ENCODE data around the gene UNC5C. TPM values are rescaled to one million over a fixed set of nuclear protein-coding genes. Genes with fewer than 3 reads are reported as not detected.

UNC5C gene
- polyA plus RNA-seq, 1 of the 3 experiments (the other 2 are of a cell fraction): 3.3 TPM

DNA sequence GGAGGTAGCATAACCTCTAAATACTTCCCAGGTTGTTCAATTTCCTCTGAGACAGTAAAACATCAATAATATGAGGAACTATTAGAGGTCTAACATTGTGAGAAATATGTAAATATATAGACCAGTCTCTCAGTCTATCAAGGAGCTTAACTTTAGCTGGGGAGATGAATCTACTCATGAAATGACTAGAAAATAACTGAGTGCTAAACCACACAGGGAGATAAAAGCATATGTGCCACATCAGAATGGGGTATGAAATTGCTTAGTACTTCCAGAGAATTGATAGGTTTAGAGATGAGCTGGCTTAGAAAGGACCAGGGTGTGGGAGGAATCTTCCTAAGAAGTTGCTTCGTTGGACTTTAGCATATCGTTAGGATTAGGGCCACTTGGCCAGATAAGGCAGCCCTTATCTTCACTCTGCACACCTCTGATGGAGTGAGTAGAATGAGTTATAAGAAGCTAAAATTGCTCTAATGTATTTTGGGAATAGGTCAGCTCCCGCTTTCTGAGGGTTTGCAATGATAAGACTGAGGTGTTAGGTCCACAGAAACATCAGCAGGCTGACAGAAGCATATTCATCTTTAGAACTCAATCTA, 299.2 kb downstream of the UNC5C start:
- 87% methylated on average over 3 of the region's 3 CpGs for WGBS (ENCODE audit: low lambda C conversion rate)
- POLR2A ChIA-PET: no interaction called here

DNA sequence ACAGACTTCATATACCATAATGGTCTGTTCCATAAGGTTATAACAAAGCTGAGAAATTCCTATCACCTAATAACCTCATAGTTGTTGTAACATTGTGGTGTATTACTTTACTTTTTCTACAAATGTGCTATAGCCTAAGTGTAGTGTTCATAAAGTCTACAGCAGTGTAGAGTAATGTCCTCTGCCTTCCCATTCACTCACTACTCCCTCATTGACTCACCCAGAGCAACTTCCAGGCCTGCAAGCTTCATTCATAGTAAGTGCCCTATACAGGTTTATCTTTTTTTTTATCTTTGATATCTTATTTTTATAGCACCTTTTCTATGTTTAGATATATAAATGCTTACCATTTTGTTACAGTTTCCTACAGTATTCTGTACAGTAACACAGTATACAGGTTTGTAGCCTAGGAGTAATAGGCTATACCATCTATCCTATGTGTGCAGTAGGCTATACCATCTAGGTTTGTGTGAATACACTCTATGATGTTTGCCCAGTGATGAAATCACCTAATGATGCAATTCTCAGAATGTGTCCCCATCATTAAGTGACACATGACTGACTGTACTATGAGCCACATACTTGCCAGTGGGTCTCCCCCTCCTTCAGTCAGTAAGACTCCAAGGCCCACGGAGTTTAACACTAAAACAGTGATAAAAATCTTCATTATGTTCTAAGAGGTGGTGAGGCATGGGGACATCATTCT, 299.9 kb downstream of the UNC5C start:
- Histone ChIP-seq H3K9me3 (no peaks in the 10 kb centered on the region), H3K4me3 (ENCODE audit: low read depth in 2 of 2, low read length in 1 of 2) (no peak overlapping the region), H3K9me2 (no peaks in the 10 kb centered on the region), H3K36me3 (replicated peaks in 1 of 2; ENCODE audit: control insufficient read depth in 1 of 2, insufficient read depth in 2 of 2, low read length in 1 of 2) (peaks cover 0 to 46% of the 10 kb centered on the region in 2 experiments), H4K20me1 (ENCODE audit: insufficient read depth) (no peaks in the 10 kb centered on the region), H2AFZ (ENCODE audit: low read depth) (no peak overlapping the region), H3K9ac (no peak overlapping the region), H3K27ac (ENCODE audit: low read depth in 2 of 2, low read length in 1 of 2) (no peak overlapping the region; a peak in 1 of 4 replicates), H3F3A (replicated peaks; ENCODE audit: insufficient read depth) (no peaks in the 10 kb centered on the region), H3K4me2 (no peak overlapping the region), H3K4me1 (ENCODE audit: control insufficient read depth in 1 of 2, insufficient read depth in 2 of 2, low read depth in 1 of 2, low read length in 1 of 2) (peaks cover 0 to 5% of the 10 kb centered on the region in 2 experiments; a peak in 2 of 4 replicates), H3K79me2 (ENCODE audit: insufficient read depth) (no peaks in the 10 kb centered on the region), H3K27me3 (ENCODE audit: insufficient read depth) (no peaks in the 10 kb centered on the region)
- POLR2A ChIA-PET: no interaction called here
- no peak for DNase-seq
- CTCF ChIA-PET: interaction anchor here (1.3 kb wide), 1 partner anchor 23 kb away, joined by 3 read pairs; no protein-coding TSS in a partner anchor
- no peak for TF ChIP-seq YY1 (IDR thresholded peaks at IDR 0.05; ENCODE audit: low read depth)
- TF ChIP-seq FOXM1 (IDR thresholded peaks at IDR 0.05; ENCODE audit: low read depth): no peak
- 44% methylated on average over 1 of the region's 1 CpG for WGBS (ENCODE audit: low lambda C conversion rate)

More for the DNA sequence above, 299.2 kb downstream of the UNC5C start:
- Histone ChIP-seq H3K27me3 (ENCODE audit: insufficient read depth) (no peaks in the 10 kb centered on the region), H3K9me3 (no peaks in the 10 kb centered on the region), H3K79me2 (ENCODE audit: insufficient read depth) (no peaks in the 10 kb centered on the region), H3K36me3 (replicated peaks in 1 of 2; ENCODE audit: control insufficient read depth in 1 of 2, insufficient read depth in 2 of 2, low read length in 1 of 2) (peaks cover 0 to 40% of the 10 kb centered on the region in 2 experiments), H3K4me3 (ENCODE audit: low read depth in 2 of 2, low read length in 1 of 2) (no peak overlapping the region), H3K4me1 (ENCODE audit: control insufficient read depth in 1 of 2, insufficient read depth in 2 of 2, low read depth in 1 of 2, low read length in 1 of 2) (peaks cover 0 to 5% of the 10 kb centered on the region in 2 experiments; a peak in 2 of 4 replicates), H4K20me1 (ENCODE audit: insufficient read depth) (no peaks in the 10 kb centered on the region), H3K27ac (ENCODE audit: low read depth in 2 of 2, low read length in 1 of 2) (no peak overlapping the region; a peak in 1 of 4 replicates), H3F3A (replicated peaks; ENCODE audit: insufficient read depth) (no peaks in the 10 kb centered on the region), H3K9ac (no peak overlapping the region), H3K9me2 (no peaks in the 10 kb centered on the region), H3K4me2 (no peak overlapping the region), H2AFZ (ENCODE audit: low read depth) (no peak overlapping the region)
- no peak for DNase-seq
- CTCF ChIA-PET: interaction anchor here (1.3 kb wide), 1 partner anchor 24 kb away, joined by 3 read pairs; no protein-coding TSS in a partner anchor
- TF ChIP-seq RXRA (IDR thresholded peaks at IDR 0.05; ENCODE audit: borderline replicate concordance, low read depth): no peak
- no peak for TF ChIP-seq CHD2 (IDR thresholded peaks at IDR 0.05; ENCODE audit: low read length, partially characterized antibody)
- TF ChIP-seq, protein P1, sequence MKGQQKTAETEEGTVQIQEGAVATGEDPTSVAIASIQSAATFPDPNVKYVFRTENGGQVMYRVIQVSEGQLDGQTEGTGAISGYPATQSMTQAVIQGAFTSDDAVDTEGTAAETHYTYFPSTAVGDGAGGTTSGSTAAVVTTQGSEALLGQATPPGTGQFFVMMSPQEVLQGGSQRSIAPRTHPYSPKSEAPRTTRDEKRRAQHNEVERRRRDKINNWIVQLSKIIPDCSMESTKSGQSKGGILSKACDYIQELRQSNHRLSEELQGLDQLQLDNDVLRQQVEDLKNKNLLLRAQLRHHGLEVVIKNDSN (IDR thresholded peaks at IDR 0.05; ENCODE audit: borderline replicate concordance, low read depth): no peak
- TF ChIP-seq EZH2phosphoT487 (IDR thresholded peaks at IDR 0.05; ENCODE audit: borderline replicate concordance, low read depth): no peak
- no peak for TF ChIP-seq SIN3A (IDR thresholded peaks at IDR 0.05; ENCODE audit: borderline replicate concordance, low read depth, low read length)
- TF ChIP-seq FOXJ3 (CRISPR knock-in tag; IDR thresholded peaks at IDR 0.05): no peak
- TF ChIP-seq GATA2 (CRISPR knock-in tag; IDR thresholded peaks at IDR 0.05): no peak
- TF ChIP-seq EP300 (IDR thresholded peaks at IDR 0.05; ENCODE audit: borderline replicate concordance in 1 of 2, low read depth in 1 of 2, low read length in 1 of 2): no peak
- TF ChIP-seq GABPA (IDR thresholded peaks at IDR 0.05; ENCODE audit: low read depth): no peak
